ENCODE measurements around the gene FAM184A.

Gene FAM184A

GRCh38 chr6:118934461-118935330 is 143.8 kb downstream of the FAM184A start, which contains the start of gene MCM9:
TSS of gene MCM9 (minus strand) at chr6:118935159. CDS start at chr6:118931723, 3,436 bp downstream.
- POLR2A ChIA-PET = interaction anchor here (0.7 to 1.7 kb wide), 6 partner anchors 28 to 196 kb away, joined by 3 to 7 read pairs (median 4); no protein-coding TSS in a partner anchor

GRCh38 chr6:118933855-118934460 is 144.5 kb downstream of the FAM184A start:
- TF ChIP-seq ZNF384 (IDR thresholded peaks at IDR 0.05) (0 out of 2 replicates have a peak, but pooled peaks have one; percentile 34), BHLHE40 (IDR thresholded peaks at IDR 0.05; ENCODE audit: borderline replicate concordance) (no peak), CTBP1 (IDR thresholded peaks at IDR 0.05; ENCODE audit: borderline replicate concordance) (no peak), PKNOX1 (IDR thresholded peaks at IDR 0.05) (no peak)
- no peak for DNase-seq (ENCODE audit: extremely low spot score)
- ChIA-PET POLR2A (interaction anchor here (1.0 to 1.7 kb wide), 4 partner anchors 27 to 197 kb away, joined by 3 to 7 read pairs (median 4); no protein-coding TSS in a partner anchor), CTCF (interaction anchor here (0.6 kb wide), 1 partner anchor 348 kb away, joined by 4 read pairs; no protein-coding TSS in a partner anchor)

More at GRCh38 chr6:118934461-118935330, 143.8 kb downstream of the FAM184A start, which contains the start of gene MCM9:
- DNase-seq (ENCODE audit: extremely low spot score) = peak; percentile 95
- TF ChIP-seq BHLHE40 (IDR thresholded peaks at IDR 0.05; ENCODE audit: borderline replicate concordance) = no peak
- TF ChIP-seq CTBP1 (IDR thresholded peaks at IDR 0.05; ENCODE audit: borderline replicate concordance) = no peak
- no peak for TF ChIP-seq FOXK2 (IDR thresholded peaks at IDR 0.05)
- 0 out of 2 replicates have a peak, but pooled peaks have one; percentile 23 for TF ChIP-seq FOXM1 (IDR thresholded peaks at IDR 0.05; ENCODE audit: borderline replicate concordance)
- TF ChIP-seq PKNOX1 (IDR thresholded peaks at IDR 0.05) = peak; percentile 78
- TF ChIP-seq HDGF (IDR thresholded peaks at IDR 0.05; ENCODE audit: borderline replicate concordance) = no peak
- no peak for TF ChIP-seq FOXA1 (IDR thresholded peaks at IDR 0.05)
- TF ChIP-seq SUZ12 (IDR thresholded peaks at IDR 0.05) = no peak
- TF ChIP-seq LEF1 (IDR thresholded peaks at IDR 0.05; ENCODE audit: borderline replicate concordance) = peak; percentile 48; the same call in 1 of the 2 replicates
- no peak for TF ChIP-seq NFRKB (IDR thresholded peaks at IDR 0.05)
- TF ChIP-seq SP1 (IDR thresholded peaks at IDR 0.05) = no peak
- TF ChIP-seq TARDBP (IDR thresholded peaks at IDR 0.05) = no peak
- no peak for TF ChIP-seq ZNF384 (IDR thresholded peaks at IDR 0.05)
- TF ChIP-seq ARNT (IDR thresholded peaks at IDR 0.05) = peak; percentile 53; the same call in 1 of the 2 replicates
- TF ChIP-seq ELF4 (IDR thresholded peaks at IDR 0.05) = 0 out of 2 replicates have a peak, but pooled peaks have one; percentile 7
- TF ChIP-seq L3MBTL2 (conservative IDR thresholded peaks at IDR 0.05) = peak; percentile 77
- CTCF ChIA-PET = interaction anchor here (0.6 kb wide), 2 partner anchors 347 to 1101 kb away, joined by 4 read pairs; no protein-coding TSS in a partner anchor

GRCh38 chr6:118932421-118932820 is 146.0 kb downstream of the FAM184A start:
- ChIA-PET CTCF (no interaction called here), POLR2A (no interaction called here)
- TF ChIP-seq PKNOX1 (IDR thresholded peaks at IDR 0.05) (peak; percentile 75), L3MBTL2 (conservative IDR thresholded peaks at IDR 0.05) (no peak), SP1 (IDR thresholded peaks at IDR 0.05) (no peak), CTBP1 (IDR thresholded peaks at IDR 0.05; ENCODE audit: borderline replicate concordance) (no peak), NFRKB (IDR thresholded peaks at IDR 0.05) (no peak), FOXM1 (IDR thresholded peaks at IDR 0.05; ENCODE audit: borderline replicate concordance) (no peak)
- DNase-seq (ENCODE audit: extremely low spot score) = no peak

- DNase-seq (ENCODE audit: extremely low spot score) = no peak
- TF ChIP-seq FOXM1 (IDR thresholded peaks at IDR 0.05; ENCODE audit: borderline replicate concordance) (no peak), ELF4 (IDR thresholded peaks at IDR 0.05) (no peak), HDGF (IDR thresholded peaks at IDR 0.05; ENCODE audit: borderline replicate concordance) (no peak), ZNF384 (IDR thresholded peaks at IDR 0.05) (no peak), NFRKB (IDR thresholded peaks at IDR 0.05) (no peak), SP1 (IDR thresholded peaks at IDR 0.05) (no peak), FOXA1 (IDR thresholded peaks at IDR 0.05) (no peak), PKNOX1 (IDR thresholded peaks at IDR 0.05) (no peak), ARNT (IDR thresholded peaks at IDR 0.05) (no peak), L3MBTL2 (conservative IDR thresholded peaks at IDR 0.05) (no peak), SUZ12 (IDR thresholded peaks at IDR 0.05) (no peak), CTBP1 (IDR thresholded peaks at IDR 0.05; ENCODE audit: borderline replicate concordance) (no peak), LEF1 (IDR thresholded peaks at IDR 0.05; ENCODE audit: borderline replicate concordance) (no peak), FOXK2 (IDR thresholded peaks at IDR 0.05) (no peak), TARDBP (IDR thresholded peaks at IDR 0.05) (no peak), BHLHE40 (IDR thresholded peaks at IDR 0.05; ENCODE audit: borderline replicate concordance) (no peak)
- CTCF ChIA-PET = no interaction called here
- POLR2A ChIA-PET = no interaction called here
These were observed 147.0 kb downstream of the FAM184A start for GRCh38 chr6:118931436-118931835.

- CTCF ChIA-PET = no interaction called here
- DNase-seq (ENCODE audit: extremely low spot score) = no peak
- TF ChIP-seq BHLHE40 (IDR thresholded peaks at IDR 0.05; ENCODE audit: borderline replicate concordance) (no peak), PKNOX1 (IDR thresholded peaks at IDR 0.05) (no peak), ELF4 (IDR thresholded peaks at IDR 0.05) (no peak), FOXA1 (IDR thresholded peaks at IDR 0.05) (no peak), FOXK2 (IDR thresholded peaks at IDR 0.05) (no peak), SP1 (IDR thresholded peaks at IDR 0.05) (no peak), TARDBP (IDR thresholded peaks at IDR 0.05) (no peak)
- POLR2A ChIA-PET = no interaction called here
These were observed 147.8 kb downstream of the FAM184A start for GRCh38 chr6:118930680-118931079.

All from HEK293T (cell line).